Omental fat pad (tissue), 4 donors: ENCODE results near the gene SLC1A2. TPM values are rescaled to one million over a fixed set of nuclear protein-coding genes. Genes with fewer than 3 reads are reported as not detected.

Source experiments
- ATAC-seq: fragments of 150-250 bp; one replicate; pipeline ENCODE4 v1.9.1; 2016; ENCODE audit warnings: mild to moderate bottlenecking, moderate library complexity; ENCODE audit not compliant: low FRiP score
- DNase-seq: peaks from one replicate; pipeline ENCODE4 v3.0.0-alpha.2; 2019; ENCODE audit warnings: low spot score
- total RNA-seq, 4 donors: library from RNA; depleted of rRNA; stranded (reverse); fragments of >200 nt; gene quantifications; one replicate each; pipeline ENCODE4 v1.1.0, GENCODE V29; 2016
- TF ChIP-seq, protein P1 (sequence below), 3 donors: fragments of 450-650 bp; IDR thresholded peaks; one replicate each; pipeline ENCODE4 v1.5.1; 2016 to 2017; ENCODE audit warnings: antibody characterized with exemption in 3 of 3, mild to moderate bottlenecking in 3 of 3, moderate library complexity in 2 of 3

Gene SLC1A2
- total RNA-seq, 4 donors from 2014 or later, result 0.96 to 5.0 (median 2.8) TPM

- ATAC-seq (no peak), DNase-seq (no peak)
- TF ChIP-seq, protein P1, sequence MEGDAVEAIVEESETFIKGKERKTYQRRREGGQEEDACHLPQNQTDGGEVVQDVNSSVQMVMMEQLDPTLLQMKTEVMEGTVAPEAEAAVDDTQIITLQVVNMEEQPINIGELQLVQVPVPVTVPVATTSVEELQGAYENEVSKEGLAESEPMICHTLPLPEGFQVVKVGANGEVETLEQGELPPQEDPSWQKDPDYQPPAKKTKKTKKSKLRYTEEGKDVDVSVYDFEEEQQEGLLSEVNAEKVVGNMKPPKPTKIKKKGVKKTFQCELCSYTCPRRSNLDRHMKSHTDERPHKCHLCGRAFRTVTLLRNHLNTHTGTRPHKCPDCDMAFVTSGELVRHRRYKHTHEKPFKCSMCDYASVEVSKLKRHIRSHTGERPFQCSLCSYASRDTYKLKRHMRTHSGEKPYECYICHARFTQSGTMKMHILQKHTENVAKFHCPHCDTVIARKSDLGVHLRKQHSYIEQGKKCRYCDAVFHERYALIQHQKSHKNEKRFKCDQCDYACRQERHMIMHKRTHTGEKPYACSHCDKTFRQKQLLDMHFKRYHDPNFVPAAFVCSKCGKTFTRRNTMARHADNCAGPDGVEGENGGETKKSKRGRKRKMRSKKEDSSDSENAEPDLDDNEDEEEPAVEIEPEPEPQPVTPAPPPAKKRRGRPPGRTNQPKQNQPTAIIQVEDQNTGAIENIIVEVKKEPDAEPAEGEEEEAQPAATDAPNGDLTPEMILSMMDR (IDR thresholded peaks at IDR 0.05), result no peak
Observed at GRCh38 chr11:35330931-35331330, 88.4 kb downstream of the SLC1A2 start.

GRCh38 chr11:35330156-35330889 lies 89.0 kb downstream of the SLC1A2 start:
- TF ChIP-seq, protein P1 (IDR thresholded peaks at IDR 0.05), result no peak
- ATAC-seq, result no peak
- DNase-seq, result no peak

DNA sequence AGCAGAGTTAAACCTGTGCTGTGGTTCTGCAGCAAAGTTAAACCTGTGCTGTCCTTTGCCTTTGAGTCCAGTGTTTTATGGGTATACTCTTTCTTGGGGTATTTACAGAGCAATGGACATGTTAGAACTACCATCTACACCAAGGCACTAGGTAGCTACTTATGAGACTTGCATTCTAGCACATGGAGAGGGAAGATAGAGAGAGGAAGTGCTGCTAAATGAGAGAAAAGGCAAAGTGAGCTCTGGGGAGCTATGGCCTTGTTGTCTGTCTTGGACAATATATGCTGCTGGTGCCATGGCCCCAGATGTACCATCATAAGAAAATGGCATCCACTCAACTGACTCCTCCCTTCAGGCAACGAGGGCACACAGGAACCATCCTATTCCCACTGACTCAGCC lies 91.5 kb downstream of the SLC1A2 start:
- TF ChIP-seq, protein P1 (IDR thresholded peaks at IDR 0.05), result no peak
- ATAC-seq, result no peak

GRCh38 chr11:35326266-35326879 lies 93.0 kb downstream of the SLC1A2 start:
- ATAC-seq (no peak), DNase-seq (no peak)
- TF ChIP-seq, protein P1 (IDR thresholded peaks at IDR 0.05), result no peak

More for the DNA sequence above, 91.5 kb downstream of the SLC1A2 start:
- no peak for DNase-seq

DNA sequence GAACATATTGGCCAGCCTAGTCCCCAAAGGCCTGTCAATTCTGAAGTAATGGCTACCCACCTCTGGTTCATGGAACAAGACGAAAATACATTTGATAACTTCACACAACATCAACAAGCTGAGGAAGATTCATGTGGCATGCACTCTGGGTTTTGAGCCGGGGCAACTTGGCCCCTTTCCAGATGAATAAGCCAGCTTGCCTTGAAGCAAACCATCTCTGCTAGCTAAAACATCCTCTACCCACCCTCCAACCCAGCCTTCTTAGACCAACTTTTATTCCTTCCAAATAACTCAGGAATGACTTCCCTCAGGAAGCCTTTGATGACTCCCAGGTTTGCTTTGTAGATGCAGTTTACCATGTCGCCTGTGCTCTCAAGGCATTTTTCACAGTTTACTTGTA lies 94.4 kb downstream of the SLC1A2 start:
- TF ChIP-seq, protein P1 (IDR thresholded peaks at IDR 0.05), result no peak
- DNase-seq (no peak), ATAC-seq (no peak)

DNA sequence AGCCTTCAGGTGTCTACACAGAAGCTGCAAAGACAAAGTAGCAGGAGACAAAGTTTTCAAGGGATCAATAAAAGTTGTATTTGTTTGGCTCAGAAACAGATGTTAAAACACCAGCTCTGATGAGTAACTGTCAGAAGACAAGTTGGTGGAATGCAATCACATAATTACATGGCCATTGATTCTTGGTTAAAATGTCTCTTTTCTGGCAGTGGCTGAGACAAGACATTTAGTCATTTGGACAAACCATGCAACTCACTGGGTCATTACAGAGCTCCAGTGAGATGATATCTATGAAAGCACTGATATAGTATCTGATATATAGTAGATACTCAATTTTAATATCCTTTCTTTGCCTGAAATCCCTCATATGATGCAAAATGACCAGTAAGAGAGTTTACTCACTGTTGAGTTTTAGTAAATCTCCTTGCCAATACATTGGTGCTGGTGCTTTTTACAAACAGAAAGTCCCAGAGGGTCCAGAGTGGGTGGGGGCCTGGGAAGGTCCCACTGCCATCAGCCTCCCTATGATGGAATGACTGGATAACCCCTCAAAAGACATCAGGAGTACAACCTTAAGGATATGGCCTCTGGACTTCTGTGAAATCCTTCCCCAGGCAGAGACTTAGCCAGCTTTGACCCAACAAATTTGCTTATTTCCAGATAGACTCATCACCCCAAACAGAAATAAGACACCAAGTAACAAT lies 95.0 kb downstream of the SLC1A2 start:
- TF ChIP-seq, protein P1 (IDR thresholded peaks at IDR 0.05), result no peak
- DNase-seq (no peak), ATAC-seq (no peak)
